Measurements from ENCODE around the gene EPHB1. TPM values are rescaled to one million over a fixed set of nuclear protein-coding genes. Genes with fewer than 3 reads are reported as not detected.
A peak's percentile ranks its signal among the peaks of the same experiment; 100 is the strongest.

The EPHB1 gene
- total RNA-seq, 1 experiment from 2014 or later = 2.8 TPM

- no peak overlapping the region for H3K4me2 ChIP-seq (ENCODE audit: insufficient read depth, insufficient read length, low read length)
- no peak overlapping the region for H2BK12ac ChIP-seq (ENCODE audit: insufficient read length, low read depth, low read length)
- no peak overlapping the region for H2AK5ac ChIP-seq (ENCODE audit: insufficient read length, low read length)
- H3T11ph ChIP-seq (ENCODE audit: low read length) = no peak overlapping the region
- no peak overlapping the region for H3K56ac ChIP-seq (ENCODE audit: insufficient read length, low read depth, low read length)
- no peaks in the 10 kb centered on the region for H3K23me2 ChIP-seq (ENCODE audit: insufficient read length, low read depth, low read length, poor library complexity, severe bottlenecking)
- peaks cover 0 to 2% (median 0%) of the 10 kb centered on the region in 3 experiments; a peak in 1 of 7 replicates for H3K36me3 Mint-ChIP-seq (ENCODE audit: insufficient read depth in 1 of 3, low read depth in 3 of 3)
- H3K4ac ChIP-seq (ENCODE audit: low read depth, low read length) = no peak overlapping the region
- H4K5ac ChIP-seq (ENCODE audit: insufficient read length, low read depth, low read length) = no peak overlapping the region
- no peaks in the 10 kb centered on the region for H3K27me3 ChIP-seq (ENCODE audit: insufficient read depth, low read length)
- no peaks in the 10 kb centered on the region for H4K20me1 ChIP-seq (ENCODE audit: control insufficient read depth, insufficient read depth, insufficient read length)
- H2AFZ ChIP-seq (ENCODE audit: low read length) = no peak overlapping the region
- H3K9me3 Mint-ChIP-seq = no peaks in the 10 kb centered on the region
- peak overlapping the region in 1 of 3 experiments; percentile 14; a peak in 2 of 7 replicates for H3K27ac Mint-ChIP-seq
- H3K9ac ChIP-seq (ENCODE audit: extremely low read depth, insufficient read length, low read length) = no peak overlapping the region
- H3K18ac ChIP-seq (ENCODE audit: insufficient read length, low read depth, low read length) = no peak overlapping the region
- TF ChIP-seq CTCF (conservative IDR thresholded peaks at IDR 0.05) = no peak
- no peaks in the 10 kb centered on the region for H3K9me3 ChIP-seq (ENCODE audit: control insufficient read depth, low read depth, low read length)
- DNase-seq = no peak
- H3K4me1 ChIP-seq (ENCODE audit: insufficient read depth, low read length) = peaks cover 19% of the 10 kb centered on the region; the same call in 1 of the 2 replicates
- no peaks in the 10 kb centered on the region for H3K79me1 ChIP-seq (ENCODE audit: insufficient read depth, low read depth, low read length, poor library complexity, severe bottlenecking)
- no peak overlapping the region for H3K4me3 Mint-ChIP-seq
- no peak overlapping the region for H2BK20ac ChIP-seq (ENCODE audit: low read depth, low read length, poor library complexity, severe bottlenecking)
- H3K4me1 Mint-ChIP-seq = peaks cover 59 to 60% of the 10 kb centered on the region in 2 experiments
- H2BK120ac ChIP-seq (ENCODE audit: low read depth, low read length, poor library complexity, severe bottlenecking) = no peak overlapping the region
- no peak overlapping the region for H4K8ac ChIP-seq (replicated peaks; ENCODE audit: insufficient read length, low read depth, low read length)
- H2BK15ac ChIP-seq (ENCODE audit: low read depth, low read length) = no peak overlapping the region
- no peak overlapping the region for H2BK5ac ChIP-seq (ENCODE audit: insufficient read length, low read length)
- H4K91ac ChIP-seq (ENCODE audit: insufficient read length, low read depth, low read length) = no peak overlapping the region
- no peak overlapping the region for H3K23ac ChIP-seq (ENCODE audit: insufficient read length, low read depth, low read length)
- H3K14ac ChIP-seq (ENCODE audit: insufficient read depth, low read length) = no peak overlapping the region
- peaks cover 2% of the 10 kb centered on the region; the same call in 1 of the 2 replicates for H3K27me3 Mint-ChIP-seq (ENCODE audit: low read depth)
- H3K27ac ChIP-seq (ENCODE audit: insufficient read length, low read depth, low read length) = no peak overlapping the region
- no peaks in the 10 kb centered on the region for H3K79me2 ChIP-seq (ENCODE audit: insufficient read depth, low read length)
Observed at GRCh38 chr3:135218304-135218703, 423.2 kb downstream of the EPHB1 start.

Data from H9 (cell line).